Measurements from ENCODE around the gene NAV1.

- TF ChIP-seq CTCF (IDR thresholded peaks at IDR 0.05): no peak
- no peak for TF ChIP-seq POLR2A (IDR thresholded peaks at IDR 0.05)
- peak in 1 of 2 donors; percentile 65 for TF ChIP-seq EP300 (IDR thresholded peaks at IDR 0.05)
Observed at GRCh38 chr1:201493757-201494617, 44.9 kb upstream of the NAV1 start.
